ENCODE measurements around the gene RBKS. TPM values are rescaled to one million over a fixed set of nuclear protein-coding genes. Genes with fewer than 3 reads are reported as not detected.

Gene RBKS
- total and polyA plus RNA-seq, 2 of the 13 experiments (the other 11 are each of a cell fraction or from before 2014, with no cell fraction given), result 7.7 to 8.3 TPM

DNA sequence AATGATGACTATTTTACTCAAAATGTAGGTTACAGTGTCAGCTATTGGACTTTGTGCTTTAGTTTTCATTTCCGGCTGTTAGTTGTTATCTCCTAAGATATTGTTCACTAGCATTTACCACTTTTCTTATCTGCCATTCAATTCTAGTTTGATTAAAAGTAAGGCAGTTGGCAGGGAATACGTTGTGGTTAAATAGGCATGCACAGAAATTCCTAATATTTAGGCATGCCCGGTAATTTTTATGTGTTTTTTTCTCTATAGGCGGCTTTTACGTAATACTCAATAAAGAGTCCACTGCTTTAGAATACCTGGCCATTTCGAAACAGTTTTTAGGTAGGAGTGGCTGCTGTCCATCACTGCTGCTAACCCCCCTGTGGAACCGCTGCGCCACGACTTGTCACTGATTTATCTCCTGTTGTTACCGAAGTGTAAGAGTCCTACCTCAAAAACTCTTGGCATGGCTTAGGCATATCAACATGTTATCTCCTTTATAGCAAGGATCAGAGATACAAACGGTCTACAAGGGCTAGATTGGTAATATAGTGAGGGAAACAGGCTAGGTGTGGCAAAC is 39.8 kb upstream of the RBKS start (continued):
- TF ChIP-seq NFIB (CRISPR knock-in tag; IDR thresholded peaks at IDR 0.05; ENCODE audit: borderline replicate concordance) (no peak), PHF20 (CRISPR knock-in tag; IDR thresholded peaks at IDR 0.05) (no peak), SUZ12 (IDR thresholded peaks at IDR 0.05; ENCODE audit: low read depth, low read length) (no peak), FOXK2 (IDR thresholded peaks at IDR 0.05) (no peak), CCAR2 (optimal IDR thresholded peaks at IDR 0.05; ENCODE audit: low read depth, low read length) (no peak), HNRNPLL (IDR thresholded peaks at IDR 0.05; ENCODE audit: low read depth, low read length, poor library complexity, severe bottlenecking) (no peak), NAIF1 (CRISPR knock-in tag; IDR thresholded peaks at IDR 0.05; ENCODE audit: borderline replicate concordance) (no peak), SP5 (CRISPR knock-in tag; IDR thresholded peaks at IDR 0.05; ENCODE audit: borderline replicate concordance, low read depth) (peak; percentile 73)
- TF ChIP-seq, protein P1, sequence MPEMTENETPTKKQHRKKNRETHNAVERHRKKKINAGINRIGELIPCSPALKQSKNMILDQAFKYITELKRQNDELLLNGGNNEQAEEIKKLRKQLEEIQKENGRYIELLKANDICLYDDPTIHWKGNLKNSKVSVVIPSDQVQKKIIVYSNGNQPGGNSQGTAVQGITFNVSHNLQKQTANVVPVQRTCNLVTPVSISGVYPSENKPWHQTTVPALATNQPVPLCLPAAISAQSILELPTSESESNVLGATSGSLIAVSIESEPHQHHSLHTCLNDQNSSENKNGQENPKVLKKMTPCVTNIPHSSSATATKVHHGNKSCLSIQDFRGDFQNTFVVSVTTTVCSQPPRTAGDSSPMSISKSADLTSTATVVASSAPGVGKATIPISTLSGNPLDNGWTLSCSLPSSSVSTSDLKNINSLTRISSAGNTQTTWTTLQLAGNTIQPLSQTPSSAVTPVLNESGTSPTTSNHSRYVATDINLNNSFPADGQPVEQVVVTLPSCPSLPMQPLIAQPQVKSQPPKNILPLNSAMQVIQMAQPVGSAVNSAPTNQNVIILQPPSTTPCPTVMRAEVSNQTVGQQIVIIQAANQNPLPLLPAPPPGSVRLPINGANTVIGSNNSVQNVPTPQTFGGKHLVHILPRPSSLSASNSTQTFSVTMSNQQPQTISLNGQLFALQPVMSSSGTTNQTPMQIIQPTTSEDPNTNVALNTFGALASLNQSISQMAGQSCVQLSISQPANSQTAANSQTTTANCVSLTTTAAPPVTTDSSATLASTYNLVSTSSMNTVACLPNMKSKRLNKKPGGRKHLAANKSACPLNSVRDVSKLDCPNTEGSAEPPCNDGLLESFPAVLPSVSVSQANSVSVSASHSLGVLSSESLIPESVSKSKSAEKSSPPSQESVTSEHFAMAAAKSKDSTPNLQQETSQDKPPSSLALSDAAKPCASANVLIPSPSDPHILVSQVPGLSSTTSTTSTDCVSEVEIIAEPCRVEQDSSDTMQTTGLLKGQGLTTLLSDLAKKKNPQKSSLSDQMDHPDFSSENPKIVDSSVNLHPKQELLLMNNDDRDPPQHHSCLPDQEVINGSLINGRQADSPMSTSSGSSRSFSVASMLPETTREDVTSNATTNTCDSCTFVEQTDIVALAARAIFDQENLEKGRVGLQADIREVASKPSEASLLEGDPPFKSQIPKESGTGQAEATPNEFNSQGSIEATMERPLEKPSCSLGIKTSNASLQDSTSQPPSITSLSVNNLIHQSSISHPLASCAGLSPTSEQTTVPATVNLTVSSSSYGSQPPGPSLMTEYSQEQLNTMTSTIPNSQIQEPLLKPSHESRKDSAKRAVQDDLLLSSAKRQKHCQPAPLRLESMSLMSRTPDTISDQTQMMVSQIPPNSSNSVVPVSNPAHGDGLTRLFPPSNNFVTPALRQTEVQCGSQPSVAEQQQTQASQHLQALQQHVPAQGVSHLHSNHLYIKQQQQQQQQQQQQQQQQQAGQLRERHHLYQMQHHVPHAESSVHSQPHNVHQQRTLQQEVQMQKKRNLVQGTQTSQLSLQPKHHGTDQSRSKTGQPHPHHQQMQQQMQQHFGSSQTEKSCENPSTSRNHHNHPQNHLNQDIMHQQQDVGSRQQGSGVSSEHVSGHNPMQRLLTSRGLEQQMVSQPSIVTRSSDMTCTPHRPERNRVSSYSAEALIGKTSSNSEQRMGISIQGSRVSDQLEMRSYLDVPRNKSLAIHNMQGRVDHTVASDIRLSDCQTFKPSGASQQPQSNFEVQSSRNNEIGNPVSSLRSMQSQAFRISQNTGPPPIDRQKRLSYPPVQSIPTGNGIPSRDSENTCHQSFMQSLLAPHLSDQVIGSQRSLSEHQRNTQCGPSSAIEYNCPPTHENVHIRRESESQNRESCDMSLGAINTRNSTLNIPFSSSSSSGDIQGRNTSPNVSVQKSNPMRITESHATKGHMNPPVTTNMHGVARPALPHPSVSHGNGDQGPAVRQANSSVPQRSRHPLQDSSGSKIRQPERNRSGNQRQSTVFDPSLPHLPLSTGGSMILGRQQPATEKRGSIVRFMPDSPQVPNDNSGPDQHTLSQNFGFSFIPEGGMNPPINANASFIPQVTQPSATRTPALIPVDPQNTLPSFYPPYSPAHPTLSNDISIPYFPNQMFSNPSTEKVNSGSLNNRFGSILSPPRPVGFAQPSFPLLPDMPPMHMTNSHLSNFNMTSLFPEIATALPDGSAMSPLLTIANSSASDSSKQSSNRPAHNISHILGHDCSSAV (CRISPR knock-in tag; IDR thresholded peaks at IDR 0.05; ENCODE audit: borderline replicate concordance), result no peak
- TF ChIP-seq, protein P2, sequence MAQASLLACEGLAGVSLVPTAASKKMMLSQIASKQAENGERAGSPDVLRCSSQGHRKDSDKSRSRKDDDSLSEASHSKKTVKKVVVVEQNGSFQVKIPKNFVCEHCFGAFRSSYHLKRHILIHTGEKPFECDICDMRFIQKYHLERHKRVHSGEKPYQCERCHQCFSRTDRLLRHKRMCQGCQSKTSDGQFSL (CRISPR knock-in tag; IDR thresholded peaks at IDR 0.05), result no peak
- TF ChIP-seq, protein P3, sequence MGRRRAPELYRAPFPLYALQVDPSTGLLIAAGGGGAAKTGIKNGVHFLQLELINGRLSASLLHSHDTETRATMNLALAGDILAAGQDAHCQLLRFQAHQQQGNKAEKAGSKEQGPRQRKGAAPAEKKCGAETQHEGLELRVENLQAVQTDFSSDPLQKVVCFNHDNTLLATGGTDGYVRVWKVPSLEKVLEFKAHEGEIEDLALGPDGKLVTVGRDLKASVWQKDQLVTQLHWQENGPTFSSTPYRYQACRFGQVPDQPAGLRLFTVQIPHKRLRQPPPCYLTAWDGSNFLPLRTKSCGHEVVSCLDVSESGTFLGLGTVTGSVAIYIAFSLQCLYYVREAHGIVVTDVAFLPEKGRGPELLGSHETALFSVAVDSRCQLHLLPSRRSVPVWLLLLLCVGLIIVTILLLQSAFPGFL (CRISPR knock-in tag; IDR thresholded peaks at IDR 0.05), result no peak
- TF ChIP-seq, protein P4, sequence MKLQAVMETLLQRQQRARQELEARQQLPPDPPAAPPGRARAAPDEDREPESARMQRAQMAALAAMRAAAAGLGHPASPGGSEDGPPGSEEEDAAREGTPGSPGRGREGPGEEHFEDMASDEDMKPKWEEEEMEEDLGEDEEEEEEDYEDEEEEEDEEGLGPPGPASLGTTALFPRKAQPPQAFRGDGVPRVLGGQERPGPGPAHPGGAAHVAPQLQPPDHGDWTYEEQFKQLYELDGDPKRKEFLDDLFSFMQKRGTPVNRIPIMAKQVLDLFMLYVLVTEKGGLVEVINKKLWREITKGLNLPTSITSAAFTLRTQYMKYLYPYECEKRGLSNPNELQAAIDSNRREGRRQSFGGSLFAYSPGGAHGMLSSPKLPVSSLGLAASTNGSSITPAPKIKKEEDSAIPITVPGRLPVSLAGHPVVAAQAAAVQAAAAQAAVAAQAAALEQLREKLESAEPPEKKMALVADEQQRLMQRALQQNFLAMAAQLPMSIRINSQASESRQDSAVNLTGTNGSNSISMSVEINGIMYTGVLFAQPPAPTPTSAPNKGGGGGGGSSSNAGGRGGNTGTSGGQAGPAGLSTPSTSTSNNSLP (IDR thresholded peaks at IDR 0.05; ENCODE audit: low read depth, low read length), result peak; percentile 36; the same call in 1 of the 2 replicates

Measured in HepG2 (cell line).